PC-3 (cell line): ENCODE measurements around the gene PIGC.

Experiments used
- EZH2 ChIP-seq: fragments of 300-600 bp; sonication (generic); IDR thresholded peaks from one replicate; pipeline ENCODE4 v1.6.1; 2017; ENCODE audit warnings: antibody characterized with exemption, mild to moderate bottlenecking, low read length; ENCODE audit not compliant: unreplicated experiment
- EZH2phosphoT487 ChIP-seq: fragments of 300-600 bp; sonication (generic); IDR thresholded peaks from 2 replicates; pipeline ENCODE4 v1.6.1; 2018; ENCODE audit warnings: mild to moderate bottlenecking, antibody characterized with exemption, low read length, borderline replicate concordance
- TF ChIP-seq, protein P1 (sequence below): fragments of 300-600 bp; sonication (generic); conservative IDR thresholded peaks from 2 replicates; pipeline ENCODE4 v1.5.1; 2017; ENCODE audit warnings: antibody characterized with exemption, low read depth, mild to moderate bottlenecking, low read length

DNA sequence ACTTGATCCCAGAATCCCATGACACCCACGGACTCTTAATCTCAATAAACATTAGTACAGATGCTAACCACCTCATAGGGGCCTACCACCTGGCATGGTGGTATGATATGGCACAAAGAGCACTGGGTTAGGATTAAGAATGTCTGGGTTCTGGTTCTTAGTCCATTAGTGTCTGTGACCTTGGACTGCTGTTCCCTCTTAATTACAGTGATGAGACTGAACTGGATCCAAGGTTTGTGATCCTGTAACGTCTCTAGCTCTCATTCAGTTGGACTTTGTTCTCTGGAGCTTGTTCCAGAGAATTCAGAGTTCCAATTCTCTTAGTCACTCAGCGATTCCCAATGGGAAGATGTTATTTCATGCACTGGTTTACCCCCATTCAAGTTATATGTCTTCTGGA is 23.6 kb upstream of the PIGC start:
- TF ChIP-seq, protein P1, sequence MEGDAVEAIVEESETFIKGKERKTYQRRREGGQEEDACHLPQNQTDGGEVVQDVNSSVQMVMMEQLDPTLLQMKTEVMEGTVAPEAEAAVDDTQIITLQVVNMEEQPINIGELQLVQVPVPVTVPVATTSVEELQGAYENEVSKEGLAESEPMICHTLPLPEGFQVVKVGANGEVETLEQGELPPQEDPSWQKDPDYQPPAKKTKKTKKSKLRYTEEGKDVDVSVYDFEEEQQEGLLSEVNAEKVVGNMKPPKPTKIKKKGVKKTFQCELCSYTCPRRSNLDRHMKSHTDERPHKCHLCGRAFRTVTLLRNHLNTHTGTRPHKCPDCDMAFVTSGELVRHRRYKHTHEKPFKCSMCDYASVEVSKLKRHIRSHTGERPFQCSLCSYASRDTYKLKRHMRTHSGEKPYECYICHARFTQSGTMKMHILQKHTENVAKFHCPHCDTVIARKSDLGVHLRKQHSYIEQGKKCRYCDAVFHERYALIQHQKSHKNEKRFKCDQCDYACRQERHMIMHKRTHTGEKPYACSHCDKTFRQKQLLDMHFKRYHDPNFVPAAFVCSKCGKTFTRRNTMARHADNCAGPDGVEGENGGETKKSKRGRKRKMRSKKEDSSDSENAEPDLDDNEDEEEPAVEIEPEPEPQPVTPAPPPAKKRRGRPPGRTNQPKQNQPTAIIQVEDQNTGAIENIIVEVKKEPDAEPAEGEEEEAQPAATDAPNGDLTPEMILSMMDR: no peak
- TF ChIP-seq EZH2: no peak
- no peak for TF ChIP-seq EZH2phosphoT487
